ENCODE results near the gene PIGU. TPM values are rescaled to one million over a fixed set of nuclear protein-coding genes. Genes with fewer than 3 reads are reported as not detected.

Gene PIGU
- total and polyA plus RNA-seq, 2 donors (not counting 3 experiments of a cell fraction or from before 2014, with no cell fraction given), result 20.3 to 81.8 TPM

DNA sequence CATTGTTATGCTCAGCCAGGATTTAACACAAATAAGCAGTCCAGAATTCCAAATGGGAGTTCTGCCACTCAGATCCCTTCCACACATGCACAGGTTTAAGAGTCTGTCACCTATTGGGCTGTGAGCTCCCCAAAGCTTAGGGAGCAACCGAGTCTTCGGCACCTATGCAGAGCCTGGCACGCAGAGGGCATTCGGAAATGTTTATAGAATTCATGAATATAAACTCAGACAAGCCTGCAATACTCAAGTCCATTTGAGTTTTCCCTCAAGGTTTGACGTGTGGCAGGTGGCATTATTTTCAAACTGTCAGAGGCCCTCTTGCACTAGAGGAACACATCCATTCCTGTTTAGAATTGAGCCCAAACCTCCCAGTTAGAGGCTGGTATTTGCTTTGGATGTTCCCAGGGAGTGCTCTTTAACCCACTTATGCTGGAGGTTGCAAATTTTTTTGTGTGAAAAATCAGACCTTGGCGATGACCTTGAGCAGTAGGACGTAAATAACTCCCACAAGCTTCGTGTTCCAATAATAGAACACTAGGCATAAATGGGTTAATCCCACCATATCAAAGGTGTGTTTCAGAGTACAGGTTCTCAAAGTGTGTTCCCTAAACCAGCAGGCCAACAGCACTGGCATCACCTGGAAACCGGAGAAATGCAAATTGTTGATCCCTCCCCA lies 90.3 kb downstream of the PIGU start:
- TF ChIP-seq MYC (IDR thresholded peaks at IDR 0.05; ENCODE audit: low read depth, low read length) (no peak), MAX (IDR thresholded peaks at IDR 0.05; ENCODE audit: insufficient read depth, insufficient read length) (no peak), CTCF (IDR thresholded peaks at IDR 0.05; ENCODE audit: extremely low read depth in 1 of 2, insufficient read depth in 1 of 2, low read depth in 1 of 2, low read length in 2 of 2) (no peak), EZH2 (IDR thresholded peaks at IDR 0.05; ENCODE audit: borderline replicate concordance, low read depth, low read length, severe bottlenecking) (no peak), GATA2 (IDR thresholded peaks at IDR 0.05; ENCODE audit: insufficient read depth, insufficient read length, low read depth, low read length) (no peak), POLR2AphosphoS5 (IDR thresholded peaks at IDR 0.05; ENCODE audit: insufficient read depth, low read depth, low read length) (no peak), POLR2A (IDR thresholded peaks at IDR 0.05; ENCODE audit: low read depth, low read length) (no peak)
- Histone ChIP-seq H3K4me1 (ENCODE audit: control insufficient read depth, extremely low read depth, insufficient read depth, low read length) (peaks cover 9% of the 10 kb centered on the region), H3K36me3 (ENCODE audit: control insufficient read depth in 2 of 2, extremely low read depth in 1 of 2, insufficient read depth in 2 of 2, low read length in 2 of 2) (peaks cover 0 to 3% of the 10 kb centered on the region in 2 experiments), H4K20me1 (replicated peaks; ENCODE audit: control insufficient read depth, extremely low read depth, insufficient read depth, low read length) (no peaks in the 10 kb centered on the region), H3K9me1 (replicated peaks; ENCODE audit: control insufficient read depth, extremely low read depth, insufficient read depth, low read length) (no peaks in the 10 kb centered on the region), H3K4me2 (ENCODE audit: insufficient read depth, low read length) (no peak overlapping the region), H3K9ac (replicated peaks; ENCODE audit: extremely low read depth, insufficient read depth, low read length) (no peak overlapping the region), H2AFZ (ENCODE audit: low read depth, low read length) (no peak overlapping the region), H3K4me3 (replicated peaks in 1 of 3; ENCODE audit: insufficient read depth in 1 of 3, low read depth in 1 of 3, low read length in 3 of 3) (no peak overlapping the region), H3K27ac (ENCODE audit: insufficient read depth, low read depth, low read length) (no peak overlapping the region), H3K9me3 (replicated peaks; ENCODE audit: control insufficient read depth, insufficient read depth, low read length) (no peaks in the 10 kb centered on the region), H3K79me2 (ENCODE audit: control insufficient read depth, insufficient read depth, low read length) (no peaks in the 10 kb centered on the region), H3K27me3 (ENCODE audit: control insufficient read depth in 2 of 2, insufficient read depth in 2 of 2, low read length in 2 of 2) (no peaks in the 10 kb centered on the region)
- POLR2A ChIA-PET, result no interaction called here
- CTCF ChIA-PET, result no interaction called here
- no peak for FAIRE-seq
- no TSS peak for BruUV-seq (replicated peaks)
- no peak for DNase-seq (ENCODE audit: low read depth, low spot score)
- intact Hi-C loops (cut with micrococcal nuclease) (no loop called here), dilution Hi-C loops (cut with MboI; ENCODE audit: extremely low pct_ligation_motif_present, low sequenced_read_pairs) (no loop called here)

Data from endothelial cell of umbilical vein (primary cell).